Natural killer cell (primary cell): Measurements from ENCODE around the gene BRPF1. TPM values are rescaled to one million over a fixed set of nuclear protein-coding genes. Genes with fewer than 3 reads are reported as not detected.

Experiments used
- ATAC-seq, 3 donors: fragments of 150-1000 bp in 2 of 3; fragments of 200-7000 bp in 1 of 3; cut with Tn5 transposase; 1 replicate in 1 of 3; 2 replicates in 2 of 3; pipeline ENCODE4 v1.10.0; 2021; ENCODE audit warnings: mild to moderate bottlenecking in 2 of 3, moderate library complexity in 2 of 3
- DNase-seq, 2 donors: peaks; one replicate each; pipeline versions ENCODE4 v3.0.0 to v3.0.0-alpha.2; 2013 to 2021; ENCODE audit warnings: mixed read lengths in 1 of 2
- H3K27ac ChIP-seq: one replicate; pipeline ENCODE4 v1.5.1; 2013; ENCODE audit warnings: mild to moderate bottlenecking, low read length
- H3K27me3 ChIP-seq: one replicate; pipeline ENCODE4 v1.6.1; 2013; ENCODE audit warnings: low read length; ENCODE audit not compliant: control insufficient read depth, insufficient read depth
- H3K36me3 ChIP-seq: one replicate; pipeline ENCODE4 v1.6.1; 2013; ENCODE audit warnings: low read length; ENCODE audit not compliant: control insufficient read depth, insufficient read depth
- H3K4me1 ChIP-seq: one replicate; pipeline ENCODE4 v1.6.1; 2013; ENCODE audit warnings: low read length; ENCODE audit not compliant: control insufficient read depth, insufficient read depth
- H3K4me3 ChIP-seq: one replicate; pipeline ENCODE4 v1.5.1; 2013; ENCODE audit warnings: low read length
- H3K9me3 ChIP-seq: one replicate; pipeline ENCODE4 v1.6.1; 2013; ENCODE audit warnings: low read length; ENCODE audit not compliant: control insufficient read depth, insufficient read depth
- H3K27ac Mint-ChIP-seq, 2 donors: one replicate each; pipeline ENCODE4 v1.8.0; 2022; ENCODE audit warnings: mild to moderate bottlenecking in 2 of 2, mixed read lengths in 2 of 2, moderate library complexity in 1 of 2
- H3K27me3 Mint-ChIP-seq, 2 donors: one replicate each; pipeline ENCODE4 v1.8.0; 2022; ENCODE audit warnings: low read depth in 2 of 2, mixed read lengths in 2 of 2
- H3K36me3 Mint-ChIP-seq: one replicate; pipeline ENCODE4 v1.8.0; 2022; ENCODE audit warnings: mixed read lengths
- H3K4me1 Mint-ChIP-seq, 2 donors: one replicate each; pipeline ENCODE4 v1.8.0; 2022; ENCODE audit warnings: mixed read lengths in 2 of 2
- H3K4me3 Mint-ChIP-seq: one replicate; pipeline ENCODE4 v1.8.0; 2022; ENCODE audit warnings: mild to moderate bottlenecking, moderate library complexity, mixed read lengths
- H3K9me3 Mint-ChIP-seq, 2 donors: one replicate each; pipeline ENCODE4 v1.8.0; 2022; ENCODE audit warnings: mixed read lengths in 2 of 2
- CTCF ChIP-seq: fragments of 200-600 bp; IDR thresholded peaks from one replicate; pipeline ENCODE4 v1.8.0; 2022; ENCODE audit warnings: antibody characterized with exemption
- WGBS: methylation state at CpG from one replicate; pipeline ENCODE4 v1.1.7; 2013; ENCODE audit warnings: missing lambda C conversion rate; ENCODE audit not compliant: insufficient coverage; 5-methylcytosine and 5-hydroxymethylcytosine counted together
- intact Hi-C: fragments of 100-400 bp; cut with micrococcal nuclease; formaldehyde crosslinking; loops from one replicate; pipeline ENCODE4 v1.14.2; 2022
- total RNA-seq, 4 donors: library from RNA; stranded (reverse); fragments of 120-200 nt in 1 of 4; gene quantifications; one replicate each; pipeline versions ENCODE4 v1.2.3 to v1.2.4, GENCODE V29; 2013 to 2022

The BRPF1 gene
- total RNA-seq, 3 donors from 2014 or later (not counting 1 experiment from before 2014, with no cell fraction given): 45.1 to 72.1 (median 66.5) TPM

GRCh38 chr3:9690451-9691450 lies 40.8 kb upstream of the BRPF1 start:
- Mint-ChIP-seq H3K36me3 (peaks cover 15% of the 10 kb centered on the region), H3K27ac (peak overlapping the region; percentile 44 to 60), H3K4me3 (no peak overlapping the region), H3K27me3 (no peaks in the 10 kb centered on the region), H3K4me1 (peaks cover 5% of the 10 kb centered on the region in 2 donors), H3K9me3 (no peaks in the 10 kb centered on the region)
- ATAC-seq (peak; percentile 51 to 77 (median 69)), DNase-seq (no peak)
- Histone ChIP-seq H3K36me3 (peaks cover 93% of the 10 kb centered on the region), H3K27me3 (no peaks in the 10 kb centered on the region), H3K4me1 (no peaks in the 10 kb centered on the region), H3K27ac (no peak overlapping the region), H3K9me3 (no peaks in the 10 kb centered on the region), H3K4me3 (no peak overlapping the region)
- no peak for TF ChIP-seq CTCF
- 57% methylated on average over 13 of the region's 15 CpGs for WGBS
- intact Hi-C loops: no loop called here

GRCh38 chr3:9691636-9692035 lies 39.9 kb upstream of the BRPF1 start:
- Mint-ChIP-seq H3K36me3 (peaks cover 8% of the 10 kb centered on the region), H3K4me1 (peaks cover 5% of the 10 kb centered on the region in 2 donors)
- intact Hi-C loops: no loop called here

GRCh38 chr3:9692416-9692815 lies 39.1 kb upstream of the BRPF1 start:
- H3K27me3 ChIP-seq: no peaks in the 10 kb centered on the region
- peaks cover 5% of the 10 kb centered on the region in 2 donors for H3K4me1 Mint-ChIP-seq
- no peak for ATAC-seq

More at GRCh38 chr3:9691636-9692035, 39.9 kb upstream of the BRPF1 start:
- Histone ChIP-seq H3K27me3 (no peaks in the 10 kb centered on the region), H3K4me3 (no peak overlapping the region), H3K36me3 (peaks cover 90% of the 10 kb centered on the region), H3K4me1 (no peaks in the 10 kb centered on the region), H3K27ac (no peak overlapping the region), H3K9me3 (no peaks in the 10 kb centered on the region)
- DNase-seq: no peak
- no peak for TF ChIP-seq CTCF
- H3K27ac Mint-ChIP-seq: peak overlapping the region; percentile 44 to 60
- no peaks in the 10 kb centered on the region for H3K27me3 Mint-ChIP-seq
- no peak for ATAC-seq
- WGBS: 97% methylated on average over 2 of the region's 2 CpGs
- no peak overlapping the region for H3K4me3 Mint-ChIP-seq
- no peaks in the 10 kb centered on the region for H3K9me3 Mint-ChIP-seq

More at GRCh38 chr3:9692416-9692815, 39.1 kb upstream of the BRPF1 start:
- Histone ChIP-seq H3K27ac (no peak overlapping the region), H3K9me3 (no peaks in the 10 kb centered on the region), H3K4me1 (no peaks in the 10 kb centered on the region), H3K36me3 (peaks cover 88% of the 10 kb centered on the region), H3K4me3 (no peak overlapping the region)
- Mint-ChIP-seq H3K36me3 (peaks cover 8% of the 10 kb centered on the region), H3K27me3 (no peaks in the 10 kb centered on the region), H3K27ac (no peak overlapping the region), H3K4me3 (no peak overlapping the region), H3K9me3 (no peaks in the 10 kb centered on the region)
- WGBS: 97% methylated on average over 5 of the region's 5 CpGs
- TF ChIP-seq CTCF: no peak
- intact Hi-C loops: no loop called here
- DNase-seq: no peak
